ENCODE measurements around the gene PTER. TPM values are rescaled to one million over a fixed set of nuclear protein-coding genes. Genes with fewer than 3 reads are reported as not detected.

Gene PTER
- total RNA-seq, 2 experiments from 2014 or later, result 8.2 to 9.7 TPM

GRCh38 chr10:16478801-16479200, 42.0 kb downstream of the PTER start:
- H3K27ac ChIP-seq (ENCODE audit: low read depth in 1 of 2, low read length in 2 of 2), result no peak overlapping the region
- no peaks in the 10 kb centered on the region for H3K9me3 ChIP-seq (ENCODE audit: control insufficient read depth in 1 of 2, insufficient read depth in 1 of 2, low read length in 2 of 2)
- ATAC-seq (ENCODE audit: poor library complexity) (no peak), DNase-seq (no peak)
- H3K4me1 ChIP-seq (ENCODE audit: insufficient read depth, low read length), result no peaks in the 10 kb centered on the region
- H3K4me3 Mint-ChIP-seq, result no peak overlapping the region
- H3K27me3 ChIP-seq (ENCODE audit: control insufficient read depth in 1 of 2, insufficient read depth in 2 of 2, low read length in 2 of 2), result no peaks in the 10 kb centered on the region
- H3K36me3 Mint-ChIP-seq (ENCODE audit: low read depth), result peaks cover 6% of the 10 kb centered on the region
- no peaks in the 10 kb centered on the region for H3K27me3 Mint-ChIP-seq
- no peaks in the 10 kb centered on the region for H3K4me1 Mint-ChIP-seq (ENCODE audit: low read depth)
- no peak for TF ChIP-seq CTCF (IDR thresholded peaks at IDR 0.05)
- intact Hi-C loops (cut with DNase I, micrococcal nuclease), result no loop called here
- no peak overlapping the region for H3K4me3 ChIP-seq (ENCODE audit: low read length)
- ChIA-PET POLR2A (no interaction called here), CTCF (no interaction called here)
- H3K27ac Mint-ChIP-seq, result no peak overlapping the region
- H3K9me3 Mint-ChIP-seq, result no peaks in the 10 kb centered on the region
- H3K36me3 ChIP-seq (ENCODE audit: insufficient read depth, low read length), result no peaks in the 10 kb centered on the region

GRCh38 chr10:16481052-16481728, 44.4 kb downstream of the PTER start:
- intact Hi-C loops (cut with DNase I, micrococcal nuclease), result no loop called here
- H3K4me3 ChIP-seq (ENCODE audit: low read length), result no peak overlapping the region
- DNase-seq, result no peak
- POLR2A ChIA-PET, result no interaction called here
- no peaks in the 10 kb centered on the region for H3K27me3 ChIP-seq (ENCODE audit: control insufficient read depth in 1 of 2, insufficient read depth in 2 of 2, low read length in 2 of 2)
- H3K36me3 Mint-ChIP-seq (ENCODE audit: low read depth), result peaks cover 30% of the 10 kb centered on the region
- peaks cover 4% of the 10 kb centered on the region for H3K4me1 Mint-ChIP-seq (ENCODE audit: low read depth)
- TF ChIP-seq CTCF (IDR thresholded peaks at IDR 0.05), result no peak
- no peak overlapping the region for H3K4me3 Mint-ChIP-seq
- no peak overlapping the region for H3K27ac Mint-ChIP-seq
- CTCF ChIA-PET, result no interaction called here
- peaks cover 11% of the 10 kb centered on the region for H3K36me3 ChIP-seq (ENCODE audit: insufficient read depth, low read length)
- ATAC-seq (ENCODE audit: poor library complexity), result no peak
- H3K27ac ChIP-seq (ENCODE audit: low read depth in 1 of 2, low read length in 2 of 2), result no peak overlapping the region
- H3K9me3 ChIP-seq (ENCODE audit: control insufficient read depth in 1 of 2, insufficient read depth in 1 of 2, low read length in 2 of 2), result no peaks in the 10 kb centered on the region
- H3K27me3 Mint-ChIP-seq, result no peaks in the 10 kb centered on the region
- no peaks in the 10 kb centered on the region for H3K9me3 Mint-ChIP-seq
- no peaks in the 10 kb centered on the region for H3K4me1 ChIP-seq (ENCODE audit: insufficient read depth, low read length)

- Histone ChIP-seq H3K4me1 (ENCODE audit: insufficient read depth, low read length) (no peaks in the 10 kb centered on the region), H3K36me3 (ENCODE audit: insufficient read depth, low read length) (peaks cover 29% of the 10 kb centered on the region), H3K9me3 (ENCODE audit: control insufficient read depth in 1 of 2, insufficient read depth in 1 of 2, low read length in 2 of 2) (no peaks in the 10 kb centered on the region), H3K27me3 (ENCODE audit: control insufficient read depth in 1 of 2, insufficient read depth in 2 of 2, low read length in 2 of 2) (no peaks in the 10 kb centered on the region), H3K4me3 (ENCODE audit: low read length) (no peak overlapping the region), H3K27ac (ENCODE audit: low read depth in 1 of 2, low read length in 2 of 2) (no peak overlapping the region)
- Mint-ChIP-seq H3K36me3 (ENCODE audit: low read depth) (peaks cover 50% of the 10 kb centered on the region), H3K4me1 (ENCODE audit: low read depth) (peaks cover 4% of the 10 kb centered on the region), H3K9me3 (no peaks in the 10 kb centered on the region), H3K27me3 (no peaks in the 10 kb centered on the region), H3K27ac (no peak overlapping the region), H3K4me3 (no peak overlapping the region)
- CTCF ChIA-PET, result no interaction called here
- no peak for TF ChIP-seq CTCF (IDR thresholded peaks at IDR 0.05)
- POLR2A ChIA-PET, result no interaction called here
- intact Hi-C loops (cut with DNase I, micrococcal nuclease), result no loop called here
- no peak for DNase-seq
- ATAC-seq (ENCODE audit: poor library complexity), result no peak
Measured at GRCh38 chr10:16483241-16483917, 46.6 kb downstream of the PTER start.

Measured in CD4-positive, alpha-beta T cell (primary cell).